NT2/D1 (cell line): ENCODE results near the gene ABL1.
"Not testable (repeated sequence)": the region's sequence is repeated elsewhere in the genome, so short reads cannot be mapped to it uniquely, and the experiment has no call there.

Experiments used
- SUZ12 ChIP-seq: IDR thresholded peaks from 2 replicates; pipeline ENCODE4 v1.6.1; 2011; ENCODE audit not compliant: insufficient read length, insufficient read depth; ENCODE audit errors: extremely low read depth
- YY1 ChIP-seq: IDR thresholded peaks from 2 replicates; pipeline ENCODE4 v1.6.1; 2011; ENCODE audit not compliant: insufficient read length, insufficient read depth
- ZNF274 ChIP-seq: IDR thresholded peaks from 2 replicates; pipeline ENCODE4 v1.6.1; 2011; ENCODE audit warnings: mild to moderate bottlenecking, low read depth, low read length

DNA sequence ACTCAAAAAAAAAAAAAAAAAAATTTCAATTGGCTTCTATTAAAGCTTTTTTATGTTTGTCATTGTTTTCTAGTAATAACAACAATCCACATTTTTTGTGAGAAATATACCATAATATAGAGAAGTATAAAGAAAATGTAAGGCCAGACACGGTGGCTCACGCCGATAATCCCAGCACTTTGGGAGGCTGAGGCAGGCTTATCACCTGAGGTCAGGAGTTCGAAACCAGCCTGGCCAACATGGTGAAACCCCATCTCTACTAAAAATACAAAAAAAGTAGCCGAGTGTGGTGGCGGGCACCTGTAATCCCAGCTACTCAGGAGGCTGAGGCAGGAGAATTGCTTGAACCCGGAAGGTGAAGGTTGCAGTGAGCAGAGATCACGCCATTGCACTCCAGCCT, 13.5 kb downstream of the ABL1 start:
- not testable (repeated sequence) for TF ChIP-seq ZNF274, SUZ12, YY1
